WTC11 (cell line): ENCODE data around the gene TFF2. TPM values are rescaled to one million over a fixed set of nuclear protein-coding genes. Genes with fewer than 3 reads are reported as not detected.

Experiments used
- ATAC-seq: fragments of 200-7000 bp; cut with Tn5 transposase; 2 replicates; pipeline ENCODE4 v1.10.0; 2021; ENCODE audit warnings: mild to moderate bottlenecking, moderate library complexity
- CTCF ChIA-PET: fragments of 300-600 bp; sonication (Branson Sonifier 250); formaldehyde crosslinking; loops from one replicate; lab custom pipeline; 2021; ENCODE audit warnings: antibody characterized with exemption; lab: Charles Lee
- POLR2A ChIA-PET: fragments of 350-600 bp; sonication (Branson Sonifier 250); formaldehyde crosslinking; loops from one replicate; lab custom pipeline; 2021; ENCODE audit warnings: antibody characterized with exemption; lab: Charles Lee
- DNase-seq: peaks from one replicate; pipeline ENCODE4 v3.0.0; 2021; ENCODE audit warnings: low spot score
- H3K27ac Mint-ChIP-seq: 2 replicates; pipeline ENCODE4 v1.8.0; 2021; ENCODE audit warnings: mixed read lengths
- H3K27me3 Mint-ChIP-seq: 2 replicates; pipeline ENCODE4 v1.8.0; 2021; ENCODE audit warnings: low read depth, mild to moderate bottlenecking, moderate library complexity, mixed read lengths
- H3K36me3 Mint-ChIP-seq: 2 replicates; pipeline ENCODE4 v1.8.0; 2021; ENCODE audit warnings: mixed read lengths
- H3K4me1 Mint-ChIP-seq: 2 replicates; pipeline ENCODE4 v1.8.0; 2022; ENCODE audit warnings: mixed read lengths
- H3K4me3 Mint-ChIP-seq: 2 replicates; pipeline ENCODE4 v1.8.0; 2021; ENCODE audit warnings: mild to moderate bottlenecking, moderate library complexity, mixed read lengths
- H3K9me3 Mint-ChIP-seq: 2 replicates; pipeline ENCODE4 v1.8.0; 2021; ENCODE audit warnings: mixed read lengths
- EMX1 ChIP-seq: fragments of 250-450 bp; sonication (Bioruptor Pico); IDR thresholded peaks from 2 replicates; pipeline ENCODE4 v1.8.0; 2021; ENCODE audit warnings: mild to moderate bottlenecking
- FOXK1 ChIP-seq: sonication (generic); formaldehyde crosslinking; IDR thresholded peaks from 2 replicates; pipeline ENCODE4 v1.8.0; 2022; ENCODE audit warnings: mild to moderate bottlenecking, moderate library complexity, missing genetic modification reagents
- JAZF1 ChIP-seq: fragments of 250-450 bp; sonication (Bioruptor Pico); IDR thresholded peaks from 2 replicates; pipeline ENCODE4 v1.9.0; 2021; ENCODE audit warnings: moderate library complexity, mild to moderate bottlenecking, inconsistent platforms
- KAT7 ChIP-seq: sonication (generic); formaldehyde crosslinking; IDR thresholded peaks from 2 replicates; pipeline ENCODE4 v1.8.1; 2023; ENCODE audit warnings: missing genetic modification reagents, mild to moderate bottlenecking, borderline replicate concordance
- NFYB ChIP-seq: sonication (generic); formaldehyde crosslinking; conservative IDR thresholded peaks from 2 replicates; pipeline ENCODE4 v1.8.0; 2022; ENCODE audit warnings: low read depth, missing genetic modification reagents
- SMAD4 ChIP-seq: sonication (generic); formaldehyde crosslinking; IDR thresholded peaks from 2 replicates; pipeline ENCODE4 v1.8.0; 2022; ENCODE audit warnings: mild to moderate bottlenecking, missing genetic modification reagents
- total RNA-seq: library from RNA; stranded (reverse); gene quantifications from 3 replicates; pipeline ENCODE4 v1.2.3, GENCODE V29; 2021
- TF ChIP-seq, protein P1 (sequence below): fragments of 200-600 bp; IDR thresholded peaks from 2 replicates; pipeline ENCODE4 v1.8.0; 2022; ENCODE audit warnings: antibody characterized with exemption
- TF ChIP-seq, protein P2 (sequence below): sonication (generic); formaldehyde crosslinking; IDR thresholded peaks from 2 replicates; pipeline ENCODE4 v1.8.1; 2022; ENCODE audit warnings: low read depth, mild to moderate bottlenecking, moderate library complexity, missing genetic modification reagents, borderline replicate concordance
- TF ChIP-seq, protein P3 (sequence below): fragments of 250-450 bp; sonication (Bioruptor Pico); conservative IDR thresholded peaks from 2 replicates; pipeline ENCODE4 v1.9.0; 2021; ENCODE audit warnings: mild to moderate bottlenecking
- TF ChIP-seq, protein P4 (sequence below): sonication (generic); formaldehyde crosslinking; conservative IDR thresholded peaks from 2 replicates; pipeline ENCODE4 v1.8.1; 2022; ENCODE audit warnings: mild to moderate bottlenecking, missing genetic modification reagents
- TF ChIP-seq, protein P5 (sequence below): sonication (generic); formaldehyde crosslinking; IDR thresholded peaks from 2 replicates; pipeline ENCODE4 v1.8.1; 2023; ENCODE audit warnings: mild to moderate bottlenecking, missing genetic modification reagents, borderline replicate concordance

Gene TFF2
- total RNA-seq, 1 experiment from 2014 or later, result 0.33 TPM

DNA sequence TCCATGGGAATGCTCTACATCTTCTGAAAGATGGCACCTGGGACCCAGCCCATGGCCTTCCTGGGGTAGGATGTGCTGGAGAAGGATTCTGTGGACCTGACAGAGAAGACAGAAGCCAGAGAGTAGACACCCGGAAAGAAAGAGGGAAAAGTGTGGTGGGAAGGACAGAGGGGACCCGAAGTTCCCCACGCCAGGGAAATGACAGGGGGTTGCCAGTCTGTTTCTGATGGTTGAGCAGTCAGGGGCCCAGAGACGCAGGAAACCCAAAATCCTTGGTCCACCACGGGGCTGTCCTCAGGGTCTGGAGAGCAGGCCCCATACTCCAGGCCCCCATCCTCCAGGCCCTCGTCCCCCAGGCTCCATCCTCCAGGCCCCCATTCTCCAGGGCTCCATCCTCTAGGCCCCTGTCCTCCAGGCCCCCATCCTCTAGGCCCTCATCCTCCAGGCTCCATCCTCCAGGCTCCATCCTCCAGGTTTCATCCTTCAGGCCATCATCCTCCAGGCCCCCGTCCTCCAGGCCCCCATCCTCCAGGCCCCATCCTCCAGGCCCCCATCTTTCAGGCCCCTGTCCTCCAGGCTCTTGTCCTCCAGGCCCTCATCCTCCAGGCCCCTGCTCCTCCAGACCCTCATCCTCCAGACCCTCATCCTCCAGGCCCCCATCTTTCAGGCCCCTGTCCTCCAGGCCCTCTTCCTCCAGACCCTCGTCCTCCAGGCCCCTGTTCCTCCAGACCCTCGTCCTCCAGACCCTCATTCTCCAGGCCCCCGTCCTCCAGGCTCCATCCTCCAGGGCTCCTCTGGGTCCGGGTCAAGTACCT is 1.0 kb upstream of the TFF2 start:
- no peaks in the 10 kb centered on the region; the same call in 1 of the 2 replicates for H3K27me3 Mint-ChIP-seq
- DNase-seq, result no peak
- ChIA-PET CTCF (interaction anchor here (1.6 to 2.0 kb wide), 2 partner anchors 14 to 29 kb away, joined by 4 to 9 read pairs; no protein-coding TSS in a partner anchor), POLR2A (no interaction called here)
- H3K9me3 Mint-ChIP-seq, result peaks cover 9% of the 10 kb centered on the region
- no peak overlapping the region for H3K4me3 Mint-ChIP-seq
- TF ChIP-seq NFYB (no peak), KAT7 (CRISPR knock-in tag) (no peak), EMX1 (no peak), JAZF1 (CRISPR knock-in tag) (no peak), FOXK1 (CRISPR knock-in tag) (no peak)
- TF ChIP-seq, protein P1, sequence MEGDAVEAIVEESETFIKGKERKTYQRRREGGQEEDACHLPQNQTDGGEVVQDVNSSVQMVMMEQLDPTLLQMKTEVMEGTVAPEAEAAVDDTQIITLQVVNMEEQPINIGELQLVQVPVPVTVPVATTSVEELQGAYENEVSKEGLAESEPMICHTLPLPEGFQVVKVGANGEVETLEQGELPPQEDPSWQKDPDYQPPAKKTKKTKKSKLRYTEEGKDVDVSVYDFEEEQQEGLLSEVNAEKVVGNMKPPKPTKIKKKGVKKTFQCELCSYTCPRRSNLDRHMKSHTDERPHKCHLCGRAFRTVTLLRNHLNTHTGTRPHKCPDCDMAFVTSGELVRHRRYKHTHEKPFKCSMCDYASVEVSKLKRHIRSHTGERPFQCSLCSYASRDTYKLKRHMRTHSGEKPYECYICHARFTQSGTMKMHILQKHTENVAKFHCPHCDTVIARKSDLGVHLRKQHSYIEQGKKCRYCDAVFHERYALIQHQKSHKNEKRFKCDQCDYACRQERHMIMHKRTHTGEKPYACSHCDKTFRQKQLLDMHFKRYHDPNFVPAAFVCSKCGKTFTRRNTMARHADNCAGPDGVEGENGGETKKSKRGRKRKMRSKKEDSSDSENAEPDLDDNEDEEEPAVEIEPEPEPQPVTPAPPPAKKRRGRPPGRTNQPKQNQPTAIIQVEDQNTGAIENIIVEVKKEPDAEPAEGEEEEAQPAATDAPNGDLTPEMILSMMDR, result no peak
- H3K4me1 Mint-ChIP-seq, result no peaks in the 10 kb centered on the region
- no peaks in the 10 kb centered on the region for H3K36me3 Mint-ChIP-seq
- ATAC-seq, result no peak
- no peak overlapping the region for H3K27ac Mint-ChIP-seq

DNA sequence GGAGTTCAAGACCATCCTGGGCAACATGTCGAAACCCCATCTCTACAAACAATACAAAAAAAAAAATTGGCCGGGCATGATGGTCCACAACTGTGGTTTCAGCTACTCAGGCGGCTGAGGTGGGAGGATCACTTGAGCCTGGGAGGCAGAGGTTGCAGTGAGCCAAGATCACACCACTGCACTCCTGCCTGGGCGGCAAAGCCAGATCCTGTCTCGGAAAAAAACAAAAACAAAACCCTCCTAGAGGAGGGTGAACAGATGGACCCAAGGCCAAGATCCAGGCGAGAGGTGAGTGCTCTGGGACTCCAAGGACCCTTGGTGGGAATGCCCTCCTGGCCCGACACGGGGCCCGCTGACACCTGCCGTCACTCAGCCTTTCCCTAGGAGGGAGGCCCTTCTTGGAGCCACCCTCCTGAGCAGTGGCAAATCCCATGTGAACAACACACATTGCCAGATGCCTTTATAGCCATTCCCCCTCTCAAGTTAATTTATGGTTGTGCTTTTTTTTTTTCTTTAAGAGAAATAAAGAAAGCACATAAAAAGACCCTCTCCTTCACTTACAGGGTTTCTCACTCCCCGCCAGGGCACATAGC is 380 bp downstream of the TFF2 start:
- Mint-ChIP-seq H3K27me3 (no peaks in the 10 kb centered on the region; the same call in 1 of the 2 replicates), H3K9me3 (0 out of 2 replicates have a peak, but pooled peaks cover under 1% of the 10 kb centered on the region), H3K36me3 (no peaks in the 10 kb centered on the region), H3K4me3 (no peak overlapping the region), H3K27ac (no peak overlapping the region), H3K4me1 (no peaks in the 10 kb centered on the region)
- no peak for DNase-seq
- POLR2A ChIA-PET, result no interaction called here
- CTCF ChIA-PET, result interaction anchor here (2.0 kb wide), 1 partner anchor 12 kb away, joined by 9 read pairs; no protein-coding TSS in a partner anchor
- no peak for ATAC-seq
- no peak for TF ChIP-seq SMAD4
- TF ChIP-seq, protein P2, sequence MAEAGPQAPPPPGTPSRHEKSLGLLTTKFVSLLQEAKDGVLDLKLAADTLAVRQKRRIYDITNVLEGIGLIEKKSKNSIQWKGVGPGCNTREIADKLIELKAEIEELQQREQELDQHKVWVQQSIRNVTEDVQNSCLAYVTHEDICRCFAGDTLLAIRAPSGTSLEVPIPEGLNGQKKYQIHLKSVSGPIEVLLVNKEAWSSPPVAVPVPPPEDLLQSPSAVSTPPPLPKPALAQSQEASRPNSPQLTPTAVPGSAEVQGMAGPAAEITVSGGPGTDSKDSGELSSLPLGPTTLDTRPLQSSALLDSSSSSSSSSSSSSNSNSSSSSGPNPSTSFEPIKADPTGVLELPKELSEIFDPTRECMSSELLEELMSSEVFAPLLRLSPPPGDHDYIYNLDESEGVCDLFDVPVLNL (CRISPR knock-in tag), result no peak
- TF ChIP-seq, protein P3, sequence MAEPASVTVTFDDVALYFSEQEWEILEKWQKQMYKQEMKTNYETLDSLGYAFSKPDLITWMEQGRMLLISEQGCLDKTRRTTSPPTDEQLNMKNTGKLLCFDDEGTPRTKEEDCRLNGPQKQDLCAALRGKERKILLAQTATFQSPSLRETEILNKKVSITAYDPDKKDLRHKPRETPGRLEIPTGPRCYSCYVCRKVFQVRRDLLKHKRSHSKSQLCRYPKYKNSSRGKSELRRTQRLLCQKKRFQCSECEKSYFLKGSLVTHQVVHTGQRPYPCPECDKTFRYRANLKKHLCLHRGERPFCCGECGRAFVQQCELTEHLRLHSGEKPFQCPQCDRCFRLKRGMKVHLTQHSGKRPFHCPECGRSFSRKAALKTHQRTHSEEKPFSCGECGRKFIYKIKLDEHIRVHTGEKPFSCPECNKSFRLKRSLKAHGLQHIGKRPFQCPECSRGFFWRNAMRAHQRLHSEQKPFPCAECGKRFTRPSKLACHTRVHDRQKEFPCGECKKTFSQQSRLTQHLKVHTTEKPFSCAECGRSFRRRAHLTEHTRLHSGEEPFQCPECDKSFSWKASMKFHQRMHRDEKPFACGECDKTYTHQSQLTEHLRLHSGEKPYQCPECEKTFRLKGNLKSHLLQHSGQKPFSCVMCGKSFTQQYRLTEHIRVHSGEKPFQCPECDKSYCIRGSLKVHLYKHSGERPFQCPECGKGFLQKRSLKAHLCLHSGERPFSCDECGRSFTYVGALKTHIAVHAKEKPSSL (CRISPR knock-in tag), result no peak
- TF ChIP-seq, protein P4, sequence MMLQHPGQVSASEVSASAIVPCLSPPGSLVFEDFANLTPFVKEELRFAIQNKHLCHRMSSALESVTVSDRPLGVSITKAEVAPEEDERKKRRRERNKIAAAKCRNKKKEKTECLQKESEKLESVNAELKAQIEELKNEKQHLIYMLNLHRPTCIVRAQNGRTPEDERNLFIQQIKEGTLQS (CRISPR knock-in tag), result no peak
- TF ChIP-seq, protein P5, sequence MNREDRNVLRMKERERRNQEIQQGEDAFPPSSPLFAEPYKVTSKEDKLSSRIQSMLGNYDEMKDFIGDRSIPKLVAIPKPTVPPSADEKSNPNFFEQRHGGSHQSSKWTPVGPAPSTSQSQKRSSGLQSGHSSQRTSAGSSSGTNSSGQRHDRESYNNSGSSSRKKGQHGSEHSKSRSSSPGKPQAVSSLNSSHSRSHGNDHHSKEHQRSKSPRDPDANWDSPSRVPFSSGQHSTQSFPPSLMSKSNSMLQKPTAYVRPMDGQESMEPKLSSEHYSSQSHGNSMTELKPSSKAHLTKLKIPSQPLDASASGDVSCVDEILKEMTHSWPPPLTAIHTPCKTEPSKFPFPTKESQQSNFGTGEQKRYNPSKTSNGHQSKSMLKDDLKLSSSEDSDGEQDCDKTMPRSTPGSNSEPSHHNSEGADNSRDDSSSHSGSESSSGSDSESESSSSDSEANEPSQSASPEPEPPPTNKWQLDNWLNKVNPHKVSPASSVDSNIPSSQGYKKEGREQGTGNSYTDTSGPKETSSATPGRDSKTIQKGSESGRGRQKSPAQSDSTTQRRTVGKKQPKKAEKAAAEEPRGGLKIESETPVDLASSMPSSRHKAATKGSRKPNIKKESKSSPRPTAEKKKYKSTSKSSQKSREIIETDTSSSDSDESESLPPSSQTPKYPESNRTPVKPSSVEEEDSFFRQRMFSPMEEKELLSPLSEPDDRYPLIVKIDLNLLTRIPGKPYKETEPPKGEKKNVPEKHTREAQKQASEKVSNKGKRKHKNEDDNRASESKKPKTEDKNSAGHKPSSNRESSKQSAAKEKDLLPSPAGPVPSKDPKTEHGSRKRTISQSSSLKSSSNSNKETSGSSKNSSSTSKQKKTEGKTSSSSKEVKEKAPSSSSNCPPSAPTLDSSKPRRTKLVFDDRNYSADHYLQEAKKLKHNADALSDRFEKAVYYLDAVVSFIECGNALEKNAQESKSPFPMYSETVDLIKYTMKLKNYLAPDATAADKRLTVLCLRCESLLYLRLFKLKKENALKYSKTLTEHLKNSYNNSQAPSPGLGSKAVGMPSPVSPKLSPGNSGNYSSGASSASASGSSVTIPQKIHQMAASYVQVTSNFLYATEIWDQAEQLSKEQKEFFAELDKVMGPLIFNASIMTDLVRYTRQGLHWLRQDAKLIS (CRISPR knock-in tag), result no peak
- TF ChIP-seq, all 79 proteins: peak for 0
